GM23338 (cell line): ENCODE measurements around the gene CYP3A7. TPM values are rescaled to one million over a fixed set of nuclear protein-coding genes. Genes with fewer than 3 reads are reported as not detected.

Experiments used
- ATAC-seq: fragments of 200-7000 bp; cut with Tn5 transposase; 3 replicates; pipeline ENCODE4 v1.9.1; 2020
- DNase-seq: peaks from one replicate; pipeline ENCODE4 v3.0.0-alpha.2; 2015; ENCODE audit warnings: low spot score
- H2AFZ ChIP-seq: fragments of 200-600 bp; sonication (generic); 2 replicates; pipeline ENCODE4 v1.8.0; 2016; ENCODE audit warnings: antibody characterized with exemption, mild to moderate bottlenecking, moderate library complexity
- H3F3A ChIP-seq: fragments of 200-600 bp; sonication (generic); replicated peaks from 2 replicates; pipeline ENCODE4 v1.8.0; 2017; ENCODE audit warnings: antibody characterized with exemption, mixed run types, low read depth
- H3K27ac ChIP-seq: fragments of 200-600 bp; sonication (generic); 2 replicates; pipeline ENCODE4 v1.6.1; 2016; ENCODE audit warnings: low read depth
- H3K27me3 ChIP-seq: fragments of 200-600 bp; sonication (generic); 2 replicates; pipeline ENCODE4 v1.8.0; 2016; ENCODE audit warnings: mild to moderate bottlenecking, mixed run types, moderate library complexity; ENCODE audit not compliant: insufficient read depth
- H3K36me3 ChIP-seq: fragments of 200-600 bp; sonication (generic); 2 replicates; pipeline ENCODE4 v1.8.0; 2016; ENCODE audit warnings: mild to moderate bottlenecking; ENCODE audit not compliant: insufficient read depth
- H3K4me1 ChIP-seq: fragments of 200-600 bp; sonication (generic); 2 replicates; pipeline ENCODE4 v1.8.0; 2016; ENCODE audit warnings: mild to moderate bottlenecking, moderate library complexity; ENCODE audit not compliant: insufficient read depth
- H3K4me2 ChIP-seq: fragments of 200-600 bp; sonication (generic); 2 replicates; pipeline ENCODE4 v1.7.1; 2017; ENCODE audit warnings: mixed run types
- H3K4me3 ChIP-seq: fragments of 200-600 bp; sonication (generic); 2 replicates; pipeline ENCODE4 v1.6.1; 2016; ENCODE audit warnings: mixed run types
- H3K79me2 ChIP-seq: fragments of 200-600 bp; sonication (generic); replicated peaks from 2 replicates; pipeline ENCODE4 v1.8.0; 2017; ENCODE audit warnings: mild to moderate bottlenecking; ENCODE audit not compliant: insufficient read depth
- H3K9me2 ChIP-seq: fragments of 200-600 bp; sonication (generic); 2 replicates; pipeline ENCODE4 v1.8.0; 2017; ENCODE audit not compliant: insufficient read depth
- H4K20me1 ChIP-seq: fragments of 200-600 bp; sonication (generic); replicated peaks from 2 replicates; pipeline ENCODE4 v1.8.0; 2017; ENCODE audit warnings: mild to moderate bottlenecking; ENCODE audit not compliant: insufficient read depth
- H3K27ac Mint-ChIP-seq: 2 replicates; pipeline ENCODE4 v1.8.0; 2020; ENCODE audit warnings: inconsistent platforms, mild to moderate bottlenecking, moderate library complexity, mixed read lengths
- H3K27me3 Mint-ChIP-seq: 3 replicates; pipeline ENCODE4 v1.8.0; 2022; ENCODE audit warnings: low read depth, mild to moderate bottlenecking, moderate library complexity, mixed read lengths, inconsistent platforms; ENCODE audit not compliant: insufficient read depth, poor library complexity
- H3K36me3 Mint-ChIP-seq: 3 replicates; pipeline ENCODE4 v1.8.0; 2021; ENCODE audit warnings: low read depth, mild to moderate bottlenecking, inconsistent platforms, moderate library complexity, mixed read lengths
- H3K4me1 Mint-ChIP-seq: 3 replicates; pipeline ENCODE4 v1.8.0; 2020; ENCODE audit warnings: mild to moderate bottlenecking, inconsistent platforms, mixed read lengths
- H3K4me3 Mint-ChIP-seq: 3 replicates; pipeline ENCODE4 v1.8.0; 2021; ENCODE audit warnings: moderate library complexity, mild to moderate bottlenecking, inconsistent platforms, mixed read lengths
- H3K9me3 Mint-ChIP-seq: 3 replicates; pipeline ENCODE4 v1.8.0; 2020; ENCODE audit warnings: moderate library complexity, mild to moderate bottlenecking, inconsistent platforms, mixed read lengths
- CREB1 ChIP-seq: fragments of 250-450 bp; sonication (Bioruptor Pico); IDR thresholded peaks from 2 replicates; pipeline ENCODE4 v1.5.0; 2020; ENCODE audit warnings: low read depth, mild to moderate bottlenecking, moderate library complexity
- EZH2 ChIP-seq: fragments of 200-600 bp; sonication (generic); IDR thresholded peaks from one replicate; pipeline ENCODE4 v1.8.0; 2017; ENCODE audit warnings: antibody characterized with exemption, mild to moderate bottlenecking, low read depth; ENCODE audit not compliant: unreplicated experiment
- EZH2phosphoT487 ChIP-seq: fragments of 200-600 bp; sonication (generic); IDR thresholded peaks from one replicate; pipeline ENCODE4 v1.8.1; 2018; ENCODE audit warnings: antibody characterized with exemption; ENCODE audit not compliant: unreplicated experiment
- JUNB ChIP-seq: IDR thresholded peaks from one replicate; pipeline ENCODE4 v1.6.1; 2016; ENCODE audit warnings: antibody characterized with exemption; ENCODE audit not compliant: unreplicated experiment
- NANOG ChIP-seq: IDR thresholded peaks from 2 replicates; pipeline ENCODE4 v1.6.1; 2016; ENCODE audit warnings: antibody characterized with exemption, borderline replicate concordance
- POLR2AphosphoS5 ChIP-seq: IDR thresholded peaks from 2 replicates; pipeline ENCODE4 v1.6.1; 2016; ENCODE audit warnings: antibody characterized with exemption, low read depth
- STAT1 ChIP-seq: IDR thresholded peaks from one replicate; pipeline ENCODE4 v1.6.1; 2016; ENCODE audit warnings: antibody characterized with exemption; ENCODE audit not compliant: unreplicated experiment
- ZNF114 ChIP-seq: fragments of 250-450 bp; sonication (Bioruptor Pico); IDR thresholded peaks from 2 replicates; pipeline ENCODE4 v1.5.0; 2020; ENCODE audit warnings: mild to moderate bottlenecking, moderate library complexity
- ZNF331 ChIP-seq: fragments of 250-450 bp; sonication (Bioruptor Pico); IDR thresholded peaks from 2 replicates; pipeline ENCODE4 v1.5.0; 2020; ENCODE audit warnings: low read depth, mild to moderate bottlenecking, moderate library complexity
- polyA plus RNA-seq: library from polyadenylated mRNA; unstranded; fragments of >200 nt; fragmentation: Nextera tagmentation; extraction: Ambion mirVana; gene quantifications from 2 replicates; pipeline ENCODE4 v1.2.1, GENCODE V29; 2016
- total RNA-seq: library from RNA; depleted of rRNA; stranded (reverse); fragments of >200 nt; shearing (Covaris generic); gene quantifications from 2 replicates; pipeline ENCODE4 v1.2.3, GENCODE V29; 2014
- TF ChIP-seq, protein P1 (sequence below): fragments of 250-450 bp; sonication (Bioruptor Pico); IDR thresholded peaks from 2 replicates; pipeline ENCODE4 v1.5.0; 2020; ENCODE audit warnings: mild to moderate bottlenecking, moderate library complexity
- TF ChIP-seq, protein P2 (sequence below): IDR thresholded peaks from one replicate; pipeline ENCODE4 v1.6.1; 2018; ENCODE audit warnings: antibody characterized with exemption; ENCODE audit not compliant: unreplicated experiment
- TF ChIP-seq, protein P3 (sequence below): IDR thresholded peaks from 2 replicates; pipeline ENCODE4 v1.6.1; 2016; ENCODE audit warnings: antibody characterized with exemption
- TF ChIP-seq, protein P4 (sequence below), 2 experiments: fragments of 200-600 bp in 1 of 2; sonication (generic) in 1 of 2; conservative IDR thresholded peaks; 2 replicates each; pipeline versions ENCODE4 v1.5.1 to v1.6.1; 2016 to 2017; ENCODE audit warnings: antibody characterized with exemption in 2 of 2, low read depth in 2 of 2, mild to moderate bottlenecking in 2 of 2, moderate library complexity in 1 of 2

The CYP3A7 gene
- total and polyA plus RNA-seq, 2 experiments from 2014 or later: 0.19 TPM; not detected in 1

DNA sequence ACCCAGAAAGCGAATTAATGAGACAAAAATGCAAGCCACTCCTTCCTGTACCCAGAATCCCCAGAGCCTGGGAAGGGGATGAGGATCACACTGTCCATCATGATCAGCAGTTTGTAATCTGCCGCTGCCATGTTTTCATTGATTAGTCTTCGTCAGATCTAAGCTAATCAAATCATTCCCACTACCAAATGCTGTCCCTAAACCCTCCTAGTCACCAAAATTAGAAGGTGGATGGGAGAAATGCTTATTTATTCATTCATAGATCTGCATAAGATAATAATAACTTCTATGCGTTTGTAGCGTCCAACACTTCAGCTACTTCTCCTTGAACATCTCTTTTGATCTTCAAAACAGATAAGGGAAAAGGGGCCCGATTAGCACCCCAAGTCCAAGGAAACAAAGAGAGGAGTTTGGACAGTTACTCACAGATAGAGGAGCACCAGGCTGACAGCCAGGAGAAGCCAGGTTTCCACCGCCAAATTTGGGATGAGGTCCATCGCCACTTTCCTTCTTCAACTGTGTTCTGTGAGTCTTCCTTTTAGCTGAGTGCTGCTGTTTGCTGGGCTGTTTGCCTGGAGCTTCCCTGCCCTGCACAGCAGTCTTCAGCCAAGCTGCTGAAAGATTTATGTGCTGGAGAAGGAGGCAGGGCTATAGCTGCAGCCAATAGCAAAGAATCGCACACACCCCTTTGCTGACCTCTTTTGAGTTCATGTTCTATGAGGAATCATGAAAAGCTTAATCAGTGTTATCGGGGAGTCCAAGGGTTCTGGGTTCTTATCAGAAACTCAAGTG, 55.4 kb downstream of the CYP3A7 start, which contains the start of gene CYP3A5:
CYP3A5 (minus strand) TSS at position 597 of the 792 bp plus-strand sequence; CDS start at position 497, 100 bp downstream.
- peaks cover 4% of the 10 kb centered on the region for H3K27me3 Mint-ChIP-seq
- Histone ChIP-seq H3K36me3 (no peaks in the 10 kb centered on the region), H4K20me1 (no peaks in the 10 kb centered on the region), H2AFZ (no peak within 1 kb of the TSS), H3K27me3 (no peaks in the 10 kb centered on the region), H3K27ac (no peak within 1 kb of the TSS), H3K4me3 (no peak within 1 kb of the TSS), H3K79me2 (no peaks in the 10 kb centered on the region), H3K4me2 (no peak within 1 kb of the TSS), H3F3A (no peaks in the 10 kb centered on the region), H3K9me2 (0 out of 2 replicates have a peak, but pooled peaks cover 3% of the 10 kb centered on the region), H3K4me1 (peaks cover 6% of the 10 kb centered on the region; the same call in 1 of the 2 replicates)
- H3K4me3 Mint-ChIP-seq: no peak within 1 kb of the TSS
- H3K4me1 Mint-ChIP-seq: peaks cover 14% of the 10 kb centered on the region
- H3K9me3 Mint-ChIP-seq: peaks cover 14% of the 10 kb centered on the region; the same call in 2 of the 3 replicates
- DNase-seq (no peak), ATAC-seq (no peak)
- H3K36me3 Mint-ChIP-seq: peaks cover 6% of the 10 kb centered on the region; the same call in 1 of the 3 replicates
- H3K27ac Mint-ChIP-seq: no peak within 1 kb of the TSS
- TF ChIP-seq ZNF331 (no peak), NANOG (no peak), POLR2AphosphoS5 (no peak), CREB1 (no peak), ZNF114 (CRISPR knock-in tag) (no peak), EZH2phosphoT487 (no peak), EZH2 (no peak), JUNB (no peak), STAT1 (no peak)
- TF ChIP-seq, protein P1, sequence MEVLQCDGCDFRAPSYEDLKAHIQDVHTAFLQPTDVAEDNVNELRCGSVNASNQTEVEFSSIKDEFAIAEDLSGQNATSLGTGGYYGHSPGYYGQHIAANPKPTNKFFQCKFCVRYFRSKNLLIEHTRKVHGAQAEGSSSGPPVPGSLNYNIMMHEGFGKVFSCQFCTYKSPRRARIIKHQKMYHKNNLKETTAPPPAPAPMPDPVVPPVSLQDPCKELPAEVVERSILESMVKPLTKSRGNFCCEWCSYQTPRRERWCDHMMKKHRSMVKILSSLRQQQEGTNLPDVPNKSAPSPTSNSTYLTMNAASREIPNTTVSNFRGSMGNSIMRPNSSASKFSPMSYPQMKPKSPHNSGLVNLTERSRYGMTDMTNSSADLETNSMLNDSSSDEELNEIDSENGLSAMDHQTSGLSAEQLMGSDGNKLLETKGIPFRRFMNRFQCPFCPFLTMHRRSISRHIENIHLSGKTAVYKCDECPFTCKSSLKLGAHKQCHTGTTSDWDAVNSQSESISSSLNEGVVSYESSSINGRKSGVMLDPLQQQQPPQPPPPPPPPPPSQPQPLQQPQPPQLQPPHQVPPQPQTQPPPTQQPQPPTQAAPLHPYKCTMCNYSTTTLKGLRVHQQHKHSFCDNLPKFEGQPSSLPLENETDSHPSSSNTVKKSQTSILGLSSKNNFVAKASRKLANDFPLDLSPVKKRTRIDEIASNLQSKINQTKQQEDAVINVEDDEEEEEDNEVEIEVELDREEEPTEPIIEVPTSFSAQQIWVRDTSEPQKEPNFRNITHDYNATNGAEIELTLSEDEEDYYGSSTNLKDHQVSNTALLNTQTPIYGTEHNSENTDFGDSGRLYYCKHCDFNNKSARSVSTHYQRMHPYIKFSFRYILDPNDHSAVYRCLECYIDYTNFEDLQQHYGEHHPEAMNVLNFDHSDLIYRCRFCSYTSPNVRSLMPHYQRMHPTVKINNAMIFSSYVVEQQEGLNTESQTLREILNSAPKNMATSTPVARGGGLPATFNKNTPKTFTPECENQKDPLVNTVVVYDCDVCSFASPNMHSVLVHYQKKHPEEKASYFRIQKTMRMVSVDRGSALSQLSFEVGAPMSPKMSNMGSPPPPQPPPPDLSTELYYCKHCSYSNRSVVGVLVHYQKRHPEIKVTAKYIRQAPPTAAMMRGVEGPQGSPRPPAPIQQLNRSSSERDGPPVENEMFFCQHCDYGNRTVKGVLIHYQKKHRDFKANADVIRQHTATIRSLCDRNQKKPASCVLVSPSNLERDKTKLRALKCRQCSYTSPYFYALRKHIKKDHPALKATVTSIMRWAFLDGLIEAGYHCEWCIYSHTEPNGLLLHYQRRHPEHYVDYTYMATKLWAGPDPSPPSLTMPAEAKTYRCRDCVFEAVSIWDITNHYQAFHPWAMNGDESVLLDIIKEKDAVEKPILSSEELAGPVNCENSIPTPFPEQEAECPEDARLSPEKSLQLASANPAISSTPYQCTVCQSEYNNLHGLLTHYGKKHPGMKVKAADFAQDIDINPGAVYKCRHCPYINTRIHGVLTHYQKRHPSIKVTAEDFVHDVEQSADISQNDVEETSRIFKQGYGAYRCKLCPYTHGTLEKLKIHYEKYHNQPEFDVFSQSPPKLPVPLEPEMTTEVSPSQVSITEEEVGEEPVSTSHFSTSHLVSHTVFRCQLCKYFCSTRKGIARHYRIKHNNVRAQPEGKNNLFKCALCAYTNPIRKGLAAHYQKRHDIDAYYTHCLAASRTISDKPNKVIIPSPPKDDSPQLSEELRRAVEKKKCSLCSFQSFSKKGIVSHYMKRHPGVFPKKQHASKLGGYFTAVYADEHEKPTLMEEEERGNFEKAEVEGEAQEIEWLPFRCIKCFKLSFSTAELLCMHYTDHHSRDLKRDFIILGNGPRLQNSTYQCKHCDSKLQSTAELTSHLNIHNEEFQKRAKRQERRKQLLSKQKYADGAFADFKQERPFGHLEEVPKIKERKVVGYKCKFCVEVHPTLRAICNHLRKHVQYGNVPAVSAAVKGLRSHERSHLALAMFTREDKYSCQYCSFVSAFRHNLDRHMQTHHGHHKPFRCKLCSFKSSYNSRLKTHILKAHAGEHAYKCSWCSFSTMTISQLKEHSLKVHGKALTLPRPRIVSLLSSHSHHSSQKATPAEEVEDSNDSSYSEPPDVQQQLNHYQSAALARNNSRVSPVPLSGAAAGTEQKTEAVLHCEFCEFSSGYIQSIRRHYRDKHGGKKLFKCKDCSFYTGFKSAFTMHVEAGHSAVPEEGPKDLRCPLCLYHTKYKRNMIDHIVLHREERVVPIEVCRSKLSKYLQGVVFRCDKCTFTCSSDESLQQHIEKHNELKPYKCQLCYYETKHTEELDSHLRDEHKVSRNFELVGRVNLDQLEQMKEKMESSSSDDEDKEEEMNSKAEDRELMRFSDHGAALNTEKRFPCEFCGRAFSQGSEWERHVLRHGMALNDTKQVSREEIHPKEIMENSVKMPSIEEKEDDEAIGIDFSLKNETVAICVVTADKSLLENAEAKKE (CRISPR knock-in tag): no peak
- TF ChIP-seq, protein P2, sequence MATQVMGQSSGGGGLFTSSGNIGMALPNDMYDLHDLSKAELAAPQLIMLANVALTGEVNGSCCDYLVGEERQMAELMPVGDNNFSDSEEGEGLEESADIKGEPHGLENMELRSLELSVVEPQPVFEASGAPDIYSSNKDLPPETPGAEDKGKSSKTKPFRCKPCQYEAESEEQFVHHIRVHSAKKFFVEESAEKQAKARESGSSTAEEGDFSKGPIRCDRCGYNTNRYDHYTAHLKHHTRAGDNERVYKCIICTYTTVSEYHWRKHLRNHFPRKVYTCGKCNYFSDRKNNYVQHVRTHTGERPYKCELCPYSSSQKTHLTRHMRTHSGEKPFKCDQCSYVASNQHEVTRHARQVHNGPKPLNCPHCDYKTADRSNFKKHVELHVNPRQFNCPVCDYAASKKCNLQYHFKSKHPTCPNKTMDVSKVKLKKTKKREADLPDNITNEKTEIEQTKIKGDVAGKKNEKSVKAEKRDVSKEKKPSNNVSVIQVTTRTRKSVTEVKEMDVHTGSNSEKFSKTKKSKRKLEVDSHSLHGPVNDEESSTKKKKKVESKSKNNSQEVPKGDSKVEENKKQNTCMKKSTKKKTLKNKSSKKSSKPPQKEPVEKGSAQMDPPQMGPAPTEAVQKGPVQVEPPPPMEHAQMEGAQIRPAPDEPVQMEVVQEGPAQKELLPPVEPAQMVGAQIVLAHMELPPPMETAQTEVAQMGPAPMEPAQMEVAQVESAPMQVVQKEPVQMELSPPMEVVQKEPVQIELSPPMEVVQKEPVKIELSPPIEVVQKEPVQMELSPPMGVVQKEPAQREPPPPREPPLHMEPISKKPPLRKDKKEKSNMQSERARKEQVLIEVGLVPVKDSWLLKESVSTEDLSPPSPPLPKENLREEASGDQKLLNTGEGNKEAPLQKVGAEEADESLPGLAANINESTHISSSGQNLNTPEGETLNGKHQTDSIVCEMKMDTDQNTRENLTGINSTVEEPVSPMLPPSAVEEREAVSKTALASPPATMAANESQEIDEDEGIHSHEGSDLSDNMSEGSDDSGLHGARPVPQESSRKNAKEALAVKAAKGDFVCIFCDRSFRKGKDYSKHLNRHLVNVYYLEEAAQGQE: no peak
- TF ChIP-seq, protein P3, sequence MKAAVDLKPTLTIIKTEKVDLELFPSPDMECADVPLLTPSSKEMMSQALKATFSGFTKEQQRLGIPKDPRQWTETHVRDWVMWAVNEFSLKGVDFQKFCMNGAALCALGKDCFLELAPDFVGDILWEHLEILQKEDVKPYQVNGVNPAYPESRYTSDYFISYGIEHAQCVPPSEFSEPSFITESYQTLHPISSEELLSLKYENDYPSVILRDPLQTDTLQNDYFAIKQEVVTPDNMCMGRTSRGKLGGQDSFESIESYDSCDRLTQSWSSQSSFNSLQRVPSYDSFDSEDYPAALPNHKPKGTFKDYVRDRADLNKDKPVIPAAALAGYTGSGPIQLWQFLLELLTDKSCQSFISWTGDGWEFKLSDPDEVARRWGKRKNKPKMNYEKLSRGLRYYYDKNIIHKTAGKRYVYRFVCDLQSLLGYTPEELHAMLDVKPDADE: no peak
- TF ChIP-seq, protein P4, sequence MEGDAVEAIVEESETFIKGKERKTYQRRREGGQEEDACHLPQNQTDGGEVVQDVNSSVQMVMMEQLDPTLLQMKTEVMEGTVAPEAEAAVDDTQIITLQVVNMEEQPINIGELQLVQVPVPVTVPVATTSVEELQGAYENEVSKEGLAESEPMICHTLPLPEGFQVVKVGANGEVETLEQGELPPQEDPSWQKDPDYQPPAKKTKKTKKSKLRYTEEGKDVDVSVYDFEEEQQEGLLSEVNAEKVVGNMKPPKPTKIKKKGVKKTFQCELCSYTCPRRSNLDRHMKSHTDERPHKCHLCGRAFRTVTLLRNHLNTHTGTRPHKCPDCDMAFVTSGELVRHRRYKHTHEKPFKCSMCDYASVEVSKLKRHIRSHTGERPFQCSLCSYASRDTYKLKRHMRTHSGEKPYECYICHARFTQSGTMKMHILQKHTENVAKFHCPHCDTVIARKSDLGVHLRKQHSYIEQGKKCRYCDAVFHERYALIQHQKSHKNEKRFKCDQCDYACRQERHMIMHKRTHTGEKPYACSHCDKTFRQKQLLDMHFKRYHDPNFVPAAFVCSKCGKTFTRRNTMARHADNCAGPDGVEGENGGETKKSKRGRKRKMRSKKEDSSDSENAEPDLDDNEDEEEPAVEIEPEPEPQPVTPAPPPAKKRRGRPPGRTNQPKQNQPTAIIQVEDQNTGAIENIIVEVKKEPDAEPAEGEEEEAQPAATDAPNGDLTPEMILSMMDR (conservative IDR thresholded peaks at IDR 0.05; ENCODE audit: low read depth in 2 of 2): no peak
